HG03439 (cell line): Measurements from ENCODE around the gene LCN12.

Experiments
- ATAC-seq: cut with Tn5 transposase; IDR thresholded peaks from one replicate; pipeline ENCODE4 v1.9.1; 2021; ENCODE audit warnings: mild to moderate bottlenecking, moderate library complexity; ENCODE audit not compliant: unreplicated experiment

LCN12 gene

GRCh38 chr9:136926154-136926704, 25.8 kb upstream of the LCN12 start:
- no peak for ATAC-seq

DNA sequence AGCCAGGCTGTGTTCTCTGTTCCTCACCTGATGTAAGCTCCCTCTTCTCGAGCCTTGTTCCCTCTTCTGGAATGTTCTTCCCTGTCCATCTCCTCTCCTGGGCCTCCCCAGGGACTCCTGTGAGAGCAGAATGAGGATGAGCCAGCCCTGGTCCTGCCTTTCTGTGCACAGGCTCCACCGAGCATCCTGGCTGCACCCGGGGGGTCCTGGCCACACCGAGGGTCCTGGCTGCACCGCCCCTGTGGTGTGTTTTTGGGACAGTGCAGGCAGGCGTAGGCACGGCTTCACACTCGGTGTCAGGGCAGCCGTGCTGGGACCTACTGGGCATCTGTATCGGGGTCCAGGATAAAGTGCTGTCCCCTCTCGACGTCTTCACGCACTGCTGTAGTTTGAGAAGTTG, 25.3 kb upstream of the LCN12 start:
- ATAC-seq, result no peak

DNA sequence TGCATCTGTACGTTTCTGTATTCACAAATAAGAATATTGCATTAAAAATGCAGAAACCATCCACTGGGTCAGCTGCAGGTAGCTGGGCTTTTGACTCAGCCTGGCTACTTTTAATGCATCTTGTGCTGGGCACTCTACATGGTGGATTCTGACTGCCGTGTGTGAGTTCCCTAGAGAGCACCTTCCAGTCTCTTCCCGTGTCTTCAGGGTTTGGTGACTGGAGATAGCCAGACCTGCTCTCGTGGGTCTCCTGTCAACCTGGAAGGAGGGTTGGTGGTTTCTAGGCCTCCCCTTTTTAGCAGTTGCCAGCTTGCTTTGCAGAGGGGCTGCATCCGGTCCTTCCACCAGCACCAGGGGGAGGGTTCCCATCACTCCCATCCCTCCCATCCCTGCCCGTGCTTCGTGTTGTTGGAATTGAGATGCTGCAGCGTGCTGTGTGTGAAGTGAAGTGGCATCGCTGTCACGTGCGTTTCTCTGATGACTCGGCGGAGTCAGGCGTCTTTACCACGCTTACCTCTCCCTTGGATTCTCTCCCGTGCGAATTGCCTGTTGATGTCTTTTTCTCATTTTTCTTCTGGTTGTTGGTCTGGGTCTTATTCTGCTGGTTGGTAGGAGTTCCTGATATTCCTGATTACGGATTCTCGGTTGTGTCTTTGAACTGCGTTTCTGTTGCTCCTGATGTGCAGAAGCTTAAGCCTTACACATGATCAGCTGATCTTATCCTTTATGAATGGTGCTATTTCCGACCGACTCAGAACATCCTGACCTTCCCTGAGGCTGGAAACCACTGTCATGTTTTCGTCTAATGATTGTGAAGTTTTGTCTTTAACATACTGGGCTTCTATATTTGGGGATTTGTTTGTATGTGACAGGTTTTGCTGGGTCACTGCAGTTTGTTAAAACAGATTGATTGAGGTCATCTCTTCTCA, 24.5 kb upstream of the LCN12 start:
- ATAC-seq, result no peak

- no peak for ATAC-seq
Observed at GRCh38 chr9:136928591-136928990, 23.5 kb upstream of the LCN12 start.

DNA sequence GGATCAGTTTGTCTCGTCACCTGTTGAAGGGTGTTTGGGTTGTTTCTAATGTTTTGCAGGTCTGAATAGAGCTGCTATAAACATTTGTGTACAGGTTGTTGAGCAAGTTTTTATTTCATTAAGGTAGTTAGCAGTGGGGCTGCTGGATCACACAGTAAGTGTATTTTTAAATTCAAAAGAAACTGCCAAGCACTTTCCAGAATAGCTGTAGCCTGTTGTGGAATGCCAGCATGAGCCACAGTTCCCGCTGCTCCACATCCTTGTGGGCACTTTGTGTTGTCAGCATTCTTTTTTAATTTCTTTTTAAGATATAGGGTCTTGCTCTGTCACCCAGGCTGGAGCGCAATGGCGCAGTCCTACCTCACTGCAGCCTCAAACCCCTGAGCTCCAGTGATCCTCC, 22.1 kb upstream of the LCN12 start:
- no peak for ATAC-seq

DNA sequence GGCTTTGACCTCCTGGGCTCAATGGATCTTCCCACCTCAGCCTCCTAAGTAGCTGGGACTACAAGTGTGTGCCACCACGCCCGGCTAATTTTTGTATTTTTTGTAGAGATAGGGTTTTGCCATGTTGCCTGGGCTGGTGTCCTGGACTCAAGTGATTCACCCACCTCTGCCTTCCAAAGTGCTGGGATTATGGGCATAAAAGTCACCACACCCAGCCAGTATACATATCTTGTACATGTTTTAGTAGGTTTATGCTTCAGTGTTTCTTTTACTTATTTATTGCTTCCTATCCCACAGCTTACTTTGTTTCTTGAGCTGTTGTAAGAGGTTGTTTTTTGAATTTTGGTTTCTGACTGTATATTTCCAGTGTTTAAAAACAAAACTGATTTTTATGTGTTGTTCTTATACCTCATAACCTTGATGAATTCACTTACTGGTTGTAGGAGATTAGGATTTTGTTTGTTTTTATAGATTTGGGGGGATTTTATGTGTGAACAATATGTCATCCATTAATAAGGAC, 20.4 kb upstream of the LCN12 start:
- ATAC-seq, result no peak

- no peak for ATAC-seq
Observed at GRCh38 chr9:136934277-136934676, 17.8 kb upstream of the LCN12 start.

DNA sequence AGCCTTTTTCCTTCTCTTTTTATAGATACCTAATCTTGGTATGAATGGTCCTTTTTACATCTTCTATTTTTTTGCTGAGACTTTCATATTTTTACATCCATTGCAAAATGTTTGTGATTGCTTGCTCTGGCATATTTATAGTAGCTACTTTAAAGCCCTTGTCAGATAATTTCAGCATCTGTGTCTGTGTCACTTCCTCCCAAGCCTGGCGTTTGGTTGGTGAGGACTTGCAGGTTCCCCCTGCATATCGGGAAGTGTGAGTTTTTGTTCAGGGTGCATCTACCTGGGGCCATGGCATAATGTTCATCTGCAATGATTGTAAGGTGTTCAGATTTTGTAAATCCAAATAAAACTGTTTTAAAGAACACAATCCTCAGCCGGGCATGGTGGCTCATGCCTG, 16.4 kb upstream of the LCN12 start:
- no peak for ATAC-seq

DNA sequence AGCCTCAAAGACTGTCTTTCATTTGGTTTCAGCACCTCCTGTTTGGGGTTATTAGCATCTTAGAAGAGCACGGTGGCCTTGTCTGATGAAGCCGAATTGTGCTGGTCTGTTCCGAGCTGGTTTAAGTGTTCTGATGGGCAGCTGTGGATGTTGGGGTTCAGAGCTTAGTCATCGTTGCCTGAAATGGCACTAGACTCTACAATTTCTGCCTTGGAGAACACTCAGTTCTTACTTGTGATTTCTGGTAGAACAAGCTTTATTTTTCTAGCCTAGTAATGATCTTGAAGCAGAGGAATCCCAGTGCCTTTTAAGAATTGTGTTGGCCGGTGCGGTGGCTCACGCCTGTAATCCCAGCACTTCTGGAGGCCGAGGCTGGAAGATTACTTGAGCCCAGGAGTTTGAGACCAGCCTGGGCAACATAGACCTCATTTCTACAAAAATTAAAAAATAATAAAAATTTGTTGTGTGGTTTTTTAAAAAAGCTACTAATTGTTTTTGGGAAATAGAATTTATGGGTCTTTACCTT, 15.4 kb upstream of the LCN12 start:
- no peak for ATAC-seq

- ATAC-seq, result no peak
Observed at GRCh38 chr9:136937186-136938001, 14.7 kb upstream of the LCN12 start.

DNA sequence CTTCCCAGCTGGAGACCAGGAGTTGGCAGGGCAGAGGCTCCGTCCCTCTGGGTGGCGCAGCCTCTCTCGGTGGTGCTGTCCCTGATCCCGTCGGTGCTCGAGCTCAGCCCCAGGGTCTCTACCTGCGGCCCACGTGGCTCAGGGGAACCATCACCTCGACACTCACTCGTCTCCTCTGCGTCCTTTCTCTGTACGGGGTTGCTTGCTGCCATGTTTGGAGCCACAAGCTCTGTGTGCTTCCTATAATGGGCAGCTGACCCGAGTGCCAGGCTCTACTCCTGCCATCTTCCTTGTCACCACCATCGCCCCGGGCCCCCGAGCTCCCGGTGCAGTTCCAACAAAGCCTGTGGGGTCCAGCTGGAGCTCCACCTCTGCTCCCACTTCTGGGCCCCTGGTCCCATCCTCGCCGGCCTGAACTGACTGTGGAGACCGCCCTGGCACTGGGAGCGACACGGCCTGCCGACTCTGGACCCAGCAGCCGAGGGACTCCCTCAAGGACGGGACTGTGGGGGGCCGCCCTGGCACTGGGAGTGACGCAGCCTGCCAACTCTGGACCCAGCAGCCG, 12.6 kb upstream of the LCN12 start:
- no peak for ATAC-seq

DNA sequence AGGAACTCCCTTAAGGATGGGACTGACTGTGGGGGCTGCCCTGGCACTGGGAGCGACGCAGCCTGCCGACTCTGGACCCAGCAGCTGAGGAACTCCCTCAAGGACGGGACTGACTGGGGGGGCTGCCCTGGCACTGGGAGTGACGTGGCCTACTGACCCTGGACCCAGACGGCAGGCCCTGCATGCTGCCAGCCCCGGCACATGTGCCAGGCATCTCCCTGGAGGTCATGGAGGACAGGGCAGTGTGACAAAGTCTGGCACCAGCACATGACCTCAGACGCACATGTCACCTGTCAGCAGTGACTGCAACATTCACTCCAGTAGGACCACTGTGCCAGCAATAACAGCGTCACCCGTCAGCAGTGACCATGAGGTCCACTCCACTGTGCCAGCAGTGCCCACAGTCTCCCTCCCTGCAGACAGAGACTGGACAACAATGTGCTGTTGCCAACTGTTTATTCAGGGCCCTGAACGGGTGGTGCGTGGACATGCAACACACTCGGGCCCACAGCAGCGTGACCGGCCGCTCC, 12.0 kb upstream of the LCN12 start:
- no peak for ATAC-seq

DNA sequence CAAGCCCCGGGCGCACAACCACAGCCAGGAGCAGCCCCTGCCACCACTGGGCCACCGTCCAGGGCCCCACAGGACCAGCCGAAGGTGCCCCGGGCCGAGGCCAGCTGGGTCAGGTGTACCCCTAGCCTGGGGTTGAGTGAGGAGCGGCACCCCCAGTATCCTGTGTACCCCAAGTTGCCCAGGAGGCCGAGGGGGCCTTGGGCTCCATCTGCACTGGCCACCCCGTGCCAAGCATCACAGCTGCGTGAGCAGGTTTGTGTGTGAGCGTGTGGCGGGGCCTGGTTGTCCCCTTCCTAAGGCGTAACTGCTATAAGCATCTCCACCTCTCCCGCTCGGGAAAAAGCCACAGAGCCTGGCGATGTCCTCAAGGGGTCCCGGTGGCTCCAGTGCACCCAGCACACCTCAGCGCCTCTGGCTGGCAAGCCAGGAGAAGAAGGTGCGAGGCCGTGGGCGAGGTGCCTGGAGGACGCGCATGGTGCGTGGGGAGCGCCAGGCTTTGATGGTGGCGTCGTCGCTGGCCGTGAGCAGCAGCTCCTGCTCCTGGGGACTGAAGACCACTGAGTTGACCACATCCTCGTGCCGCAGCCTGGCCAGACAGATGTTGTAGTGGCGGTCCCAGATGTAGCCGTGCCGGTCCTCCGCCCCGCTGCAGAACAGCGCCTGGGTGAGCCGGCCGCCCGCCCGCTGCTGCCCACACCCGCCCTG, 11.4 kb upstream of the LCN12 start:
- no peak for ATAC-seq

GRCh38 chr9:136941231-136942111, 10.6 kb upstream of the LCN12 start:
- ATAC-seq, result no peak

DNA sequence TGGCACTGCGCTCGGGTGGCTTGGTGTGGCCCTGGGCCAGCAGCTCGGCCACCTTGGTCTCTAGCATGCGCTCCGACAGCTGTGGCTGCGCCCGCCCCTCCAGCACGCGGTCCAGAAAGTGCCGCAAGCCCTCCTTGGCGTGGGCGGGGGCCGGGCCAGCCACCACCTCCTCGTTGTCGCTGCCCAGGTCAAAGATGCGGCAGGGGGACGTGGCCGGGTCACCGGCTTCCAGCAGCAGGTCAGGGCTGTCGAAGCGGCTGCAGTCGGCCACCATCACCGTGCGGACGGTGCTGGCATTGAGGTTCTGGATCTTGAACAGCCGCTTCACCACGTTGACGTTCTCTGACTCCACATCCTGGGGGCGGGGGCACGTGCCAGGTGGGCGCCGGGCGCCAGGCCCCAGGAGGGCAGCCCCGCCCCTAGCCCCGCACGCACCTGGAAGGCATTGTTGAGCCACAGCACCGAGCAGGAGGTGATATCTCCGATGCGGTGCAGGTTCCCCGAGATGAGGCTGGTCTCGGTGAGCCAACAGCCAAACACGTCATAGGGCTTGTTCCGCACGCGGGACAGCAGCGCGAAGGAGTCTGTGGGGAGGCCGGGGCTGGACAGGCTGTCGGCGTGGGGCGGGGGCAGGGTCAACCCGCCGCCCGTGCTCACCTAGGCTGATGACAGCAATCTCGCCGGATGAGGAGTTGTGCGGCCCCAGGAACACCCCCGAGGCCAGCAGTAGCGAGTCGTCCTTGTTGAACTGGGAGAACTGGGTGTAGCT, 9.8 kb upstream of the LCN12 start:
- no peak for ATAC-seq

GRCh38 chr9:136942881-136943230, 9.2 kb upstream of the LCN12 start:
- ATAC-seq, result no peak

- ATAC-seq, result peak; percentile 22
Observed at GRCh38 chr9:136943291-136944211, 8.5 kb upstream of the LCN12 start.

GRCh38 chr9:136944212-136944518, 7.9 kb upstream of the LCN12 start:
- peak; percentile 30 for ATAC-seq
